ENCODE measurements around the gene GCC2. TPM values are rescaled to one million over a fixed set of nuclear protein-coding genes. Genes with fewer than 3 reads are reported as not detected.
"Not testable (repeated sequence)": the region's sequence is repeated elsewhere in the genome, so short reads cannot be mapped to it uniquely, and the experiment has no call there.

Gene GCC2
- total RNA-seq, 1 experiment from 2014 or later, result 10.3 TPM

- DNase-seq (ENCODE audit: low read depth), result no peak
Observed at GRCh38 chr2:108436976-108437375, 12.0 kb upstream of the GCC2 start.

GRCh38 chr2:108441712-108442111 lies 7.3 kb upstream of the GCC2 start:
- DNase-seq (ENCODE audit: low read depth), result no peak

- peak; percentile 25 for DNase-seq (ENCODE audit: low read depth)
Observed at GRCh38 chr2:108444941-108445840, 3.8 kb upstream of the GCC2 start.

DNA sequence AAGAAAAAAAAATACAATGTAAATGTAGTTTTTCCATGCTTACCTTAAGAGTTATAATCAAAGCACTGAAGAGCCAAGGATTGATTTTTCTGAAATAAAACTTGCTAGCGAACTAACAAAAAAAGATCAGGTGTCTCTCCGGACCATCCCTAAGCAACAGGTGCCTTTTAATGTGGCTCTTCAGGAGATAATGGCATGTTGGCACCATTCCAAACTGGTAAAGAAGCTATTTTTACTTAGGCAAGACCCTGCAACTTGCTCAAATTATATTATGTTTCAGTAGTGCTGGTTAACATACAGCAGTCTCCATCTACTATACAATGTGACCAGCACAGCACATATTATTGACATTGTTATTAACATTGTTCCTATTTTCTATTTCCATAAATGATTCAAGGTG lies 2.3 kb upstream of the GCC2 start:
- no peak for DNase-seq (ENCODE audit: low read depth)

DNA sequence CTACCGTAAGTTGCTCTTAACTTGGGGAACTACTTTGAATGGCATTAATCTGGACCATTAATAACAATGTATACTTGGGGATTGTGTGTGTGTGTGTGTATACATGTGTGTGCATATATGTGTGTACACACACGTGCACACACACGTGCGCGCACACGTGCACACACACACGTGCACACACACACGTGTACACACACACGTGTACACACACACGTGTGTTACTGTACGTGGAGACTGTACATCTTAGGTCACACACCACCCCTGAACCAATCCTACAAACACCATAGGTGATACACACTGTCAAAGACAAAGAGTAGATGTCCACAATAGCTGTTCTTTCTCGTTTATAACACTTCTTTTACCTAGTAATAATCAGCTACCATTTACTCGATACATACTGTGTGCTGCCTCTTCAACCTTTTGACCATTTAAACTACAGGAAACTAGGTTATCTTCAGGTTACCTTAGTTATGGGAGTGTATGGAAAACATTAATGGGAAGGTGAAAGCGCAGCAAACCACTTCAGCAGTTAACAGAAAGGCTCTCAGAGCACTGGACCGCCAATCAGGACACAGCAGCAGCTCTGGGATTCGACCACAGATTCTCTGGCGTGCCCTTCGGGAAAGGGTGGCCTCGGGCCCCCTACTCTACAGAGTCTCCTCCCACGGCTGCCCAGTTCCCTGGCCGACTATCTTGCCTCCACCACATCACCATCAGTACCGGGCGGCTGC lies 894 bp upstream of the GCC2 start:
- DNase-seq (ENCODE audit: low read depth), result no peak

- DNase-seq (ENCODE audit: low read depth), result peak; percentile 32
Observed at GRCh38 chr2:108449410-108450130, 564 bp downstream of the GCC2 start.

DNA sequence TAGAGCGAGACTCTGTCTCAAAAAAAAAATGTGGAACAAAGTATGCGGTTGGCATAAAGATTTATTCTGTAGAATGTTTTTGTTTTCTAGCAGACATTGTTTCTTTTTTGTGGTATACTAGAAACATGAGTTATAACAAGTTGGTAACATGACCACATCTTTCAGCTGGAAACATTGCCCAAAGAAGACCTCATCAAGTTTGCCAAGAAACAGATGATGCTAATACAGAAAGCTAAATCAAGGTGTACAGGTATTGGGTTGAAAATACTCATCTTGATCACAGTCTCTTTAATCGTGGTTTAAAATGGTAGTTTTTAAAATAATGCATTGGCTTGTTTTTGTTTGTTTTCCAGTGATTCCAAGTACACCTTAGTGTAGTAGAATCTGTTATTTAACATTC lies 1.9 kb downstream of the GCC2 start:
- no peak for DNase-seq (ENCODE audit: low read depth)

DNA sequence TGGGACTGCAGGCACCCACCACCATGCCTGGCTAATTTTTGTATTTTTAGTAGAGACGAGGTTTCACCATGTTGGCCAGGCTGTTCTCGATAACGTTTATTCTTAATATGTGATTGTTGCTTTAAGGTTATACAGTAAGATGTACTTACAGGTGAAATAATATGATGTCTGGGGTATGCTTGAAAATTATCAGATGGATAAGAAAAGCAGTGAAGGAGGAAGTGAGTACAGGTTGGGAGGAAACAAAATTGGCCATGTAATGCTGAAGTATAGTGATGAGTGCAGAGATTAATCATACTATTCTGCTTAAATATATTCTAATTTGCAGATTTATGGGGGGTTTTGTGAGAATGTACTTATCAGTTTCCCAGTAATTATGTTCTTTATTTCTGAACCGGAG lies 3.0 kb downstream of the GCC2 start:
- DNase-seq (ENCODE audit: low read depth), result no peak

- DNase-seq (ENCODE audit: low read depth), result not testable (repeated sequence)
Observed at GRCh38 chr2:108453530-108453929, 4.5 kb downstream of the GCC2 start.

DNA sequence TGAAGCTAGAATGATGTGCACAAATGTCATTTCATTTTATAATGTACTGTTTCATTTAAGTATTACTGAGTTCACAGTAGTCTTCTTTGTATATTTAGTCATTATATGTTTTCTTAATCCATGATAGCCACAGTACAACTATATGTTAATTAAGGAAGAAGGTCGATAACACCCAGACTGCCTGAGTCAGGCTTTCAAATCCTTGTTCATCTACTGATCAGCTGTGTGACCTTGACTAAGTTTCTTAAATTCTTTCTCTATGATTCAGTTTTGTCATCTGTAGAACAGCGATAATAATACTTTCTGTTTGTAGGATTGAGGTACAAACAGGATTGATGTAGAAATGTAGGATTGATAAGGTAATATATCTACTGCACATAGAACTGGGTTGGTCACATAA lies 5.4 kb downstream of the GCC2 start:
- no peak for DNase-seq (ENCODE audit: low read depth)

DNA sequence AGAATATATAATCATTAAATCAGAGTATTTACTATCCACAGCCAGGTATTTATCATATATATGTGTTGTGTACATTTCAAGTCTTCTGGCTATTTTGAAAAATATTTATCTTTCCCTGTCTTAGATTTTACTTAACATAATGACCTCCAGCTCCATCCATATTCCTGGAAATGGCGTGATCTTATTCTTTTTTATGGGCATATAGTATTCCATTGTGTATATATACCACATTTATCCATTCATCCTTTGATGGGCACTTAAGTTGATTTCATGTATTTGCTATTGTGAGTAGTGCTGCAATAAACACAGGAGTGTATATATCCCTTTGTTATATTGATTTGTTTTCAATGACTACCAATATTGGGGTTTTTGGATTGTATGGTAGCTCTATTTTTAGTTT lies 6.6 kb downstream of the GCC2 start:
- DNase-seq (ENCODE audit: low read depth), result no peak

- no peak for DNase-seq (ENCODE audit: low read depth)
Observed at GRCh38 chr2:108458082-108458481, 9.1 kb downstream of the GCC2 start.

DNA sequence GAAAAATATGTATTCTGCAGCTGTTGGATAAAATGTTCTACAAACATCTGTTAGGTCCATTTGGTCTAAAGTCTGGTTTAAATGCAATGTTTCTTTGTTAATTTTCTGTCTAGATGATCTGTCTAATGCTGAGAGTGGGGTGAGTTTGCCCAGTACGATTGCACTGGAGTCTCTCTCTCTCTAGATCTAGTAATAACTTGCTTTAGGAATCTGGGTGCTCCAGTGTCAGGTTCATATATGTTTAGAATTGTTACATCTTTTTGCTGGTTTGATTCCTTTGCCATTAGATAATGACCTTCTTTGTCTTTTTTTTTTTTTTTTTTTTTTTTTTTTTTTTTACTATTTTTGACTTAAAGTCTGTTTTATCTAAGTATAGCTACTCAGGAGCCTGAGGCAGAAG lies 10.4 kb downstream of the GCC2 start:
- no peak for DNase-seq (ENCODE audit: low read depth)

GRCh38 chr2:108460345-108461037 lies 11.5 kb downstream of the GCC2 start:
- no peak for DNase-seq (ENCODE audit: low read depth)

DNA sequence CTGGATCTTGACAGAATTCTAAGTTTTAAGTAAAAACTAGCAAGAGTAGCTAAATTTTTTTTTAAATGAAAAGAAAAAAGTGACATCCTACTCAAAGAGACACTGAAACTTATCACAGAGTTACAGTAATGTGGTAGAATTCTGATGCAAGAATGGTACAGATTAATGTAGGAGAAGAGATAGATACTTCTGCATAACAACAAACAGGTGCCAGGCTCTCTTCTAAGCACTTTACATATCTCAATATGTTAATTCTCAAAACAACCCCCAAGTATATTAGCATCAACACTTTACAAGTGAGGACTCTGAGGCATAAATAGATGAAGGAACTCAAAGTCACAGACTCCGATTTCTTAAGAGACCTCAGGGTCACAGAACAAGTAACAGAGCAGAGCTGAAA lies 28.1 kb downstream of the GCC2 start:
- no peak for DNase-seq (ENCODE audit: low read depth)

- no peak for DNase-seq (ENCODE audit: low read depth)
Observed at GRCh38 chr2:108485253-108485652, 36.2 kb downstream of the GCC2 start.

DNA sequence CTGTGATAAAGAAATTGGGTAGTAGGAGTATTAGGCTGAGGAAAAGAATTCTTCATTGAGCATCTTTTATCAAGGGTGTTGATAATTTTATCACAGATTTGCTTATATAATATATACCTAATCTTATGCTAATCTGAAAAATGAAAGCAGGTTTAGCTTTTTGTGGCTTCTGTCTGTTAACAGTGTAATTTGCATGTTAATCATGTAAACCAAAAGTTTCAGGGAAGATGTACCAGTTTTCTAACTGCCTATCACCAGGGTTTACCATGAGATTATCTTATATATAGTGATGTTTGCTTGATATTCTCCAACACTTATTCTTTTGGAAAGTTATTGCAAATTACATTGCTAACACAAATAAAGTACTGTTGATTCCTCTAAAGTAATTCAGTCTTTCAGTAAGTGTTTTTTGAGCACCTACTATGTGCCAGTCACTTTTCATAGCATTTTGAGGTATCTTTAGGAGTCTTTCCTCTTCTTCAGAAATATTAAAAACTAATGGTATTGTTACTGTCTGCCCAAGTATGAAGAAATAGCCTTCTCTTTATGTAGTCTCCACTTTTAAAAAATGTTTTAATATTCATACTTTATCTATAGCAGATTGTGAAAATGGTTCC lies 41.6 kb downstream of the GCC2 start:
- no peak for DNase-seq (ENCODE audit: low read depth)

- DNase-seq (ENCODE audit: low read depth), result no peak
Observed at GRCh38 chr2:108491848-108492247, 42.8 kb downstream of the GCC2 start.

GRCh38 chr2:108492364-108492763 lies 43.4 kb downstream of the GCC2 start:
- DNase-seq (ENCODE audit: low read depth), result peak; percentile 79

DNA sequence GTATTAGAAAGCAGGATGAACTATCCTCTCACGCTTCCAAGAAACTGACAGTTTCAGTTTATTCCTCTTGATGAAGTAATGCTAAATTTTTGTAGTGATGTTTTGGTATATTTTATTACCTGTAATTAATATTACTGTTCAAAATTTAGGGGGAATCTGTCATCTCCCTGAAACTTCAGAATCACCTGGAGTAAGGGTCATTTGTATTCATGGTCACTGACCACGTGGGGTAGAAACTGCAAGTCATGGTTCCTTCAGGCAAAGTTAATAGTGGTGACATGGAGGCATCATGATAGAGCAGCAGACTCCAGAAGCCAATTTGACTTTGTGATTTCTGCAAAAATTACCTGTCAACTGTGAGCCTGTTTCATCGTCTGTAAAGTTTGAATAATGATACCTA lies 47.2 kb downstream of the GCC2 start:
- DNase-seq (ENCODE audit: low read depth), result not testable (repeated sequence)

DNA sequence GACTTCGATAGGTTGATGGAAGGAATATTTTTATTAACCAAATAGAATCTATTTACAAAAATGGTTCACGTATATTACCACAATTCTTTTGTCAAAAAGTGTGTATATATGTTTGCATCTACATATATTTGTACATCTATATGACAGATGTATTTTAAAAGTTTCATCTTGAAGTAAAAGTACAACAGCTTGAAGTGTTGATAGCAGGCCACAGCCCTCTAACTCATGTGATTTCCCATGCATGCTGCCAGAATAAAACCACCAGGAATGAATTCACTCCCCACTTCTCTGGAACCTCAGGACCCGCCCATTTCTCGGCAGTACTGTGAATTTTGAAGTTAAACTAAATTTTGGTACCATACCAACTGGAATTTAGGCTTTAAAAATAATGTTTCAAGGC lies 58.6 kb downstream of the GCC2 start:
- not testable (repeated sequence) for DNase-seq (ENCODE audit: low read depth)
